ENCODE measurements around the gene ERC2. TPM values are rescaled to one million over a fixed set of nuclear protein-coding genes. Genes with fewer than 3 reads are reported as not detected.
"Not testable (repeated sequence)": the region's sequence is repeated elsewhere in the genome, so short reads cannot be mapped to it uniquely, and the experiment has no call there.

ERC2 gene
- total and polyA plus RNA-seq, 11 donors = 0.16 to 3.8 (median 1.6) TPM

- ATAC-seq = no peak
- Histone ChIP-seq H3K4me1 (no peaks in the 10 kb centered on the region), H3K4me3 (no peak overlapping the region), H3K27me3 (peaks cover 0 to 19% (median 0%) of the 10 kb centered on the region in 9 donors), H3K36me3 (no peaks in the 10 kb centered on the region), H3K9me3 (no peaks in the 10 kb centered on the region), H3K27ac (no peak overlapping the region)
- intact Hi-C loops (cut with DNase I) = loop anchor here in 2 of 10 donors (10.0 kb wide), 2 partner anchors 216 to 536 kb away; no protein-coding TSS in a partner anchor
- TF ChIP-seq CTCF (IDR thresholded peaks at IDR 0.05) = no peak
- no peak for TF ChIP-seq POLR2A (IDR thresholded peaks at IDR 0.05)
- 87 to 90% (median 88%) methylated on average over 8 of the region's 8 CpGs for WGBS, 4 donors
- DNase-seq = no peak
Observed at GRCh38 chr3:55508335-55508734, 959.9 kb downstream of the ERC2 start.

DNA sequence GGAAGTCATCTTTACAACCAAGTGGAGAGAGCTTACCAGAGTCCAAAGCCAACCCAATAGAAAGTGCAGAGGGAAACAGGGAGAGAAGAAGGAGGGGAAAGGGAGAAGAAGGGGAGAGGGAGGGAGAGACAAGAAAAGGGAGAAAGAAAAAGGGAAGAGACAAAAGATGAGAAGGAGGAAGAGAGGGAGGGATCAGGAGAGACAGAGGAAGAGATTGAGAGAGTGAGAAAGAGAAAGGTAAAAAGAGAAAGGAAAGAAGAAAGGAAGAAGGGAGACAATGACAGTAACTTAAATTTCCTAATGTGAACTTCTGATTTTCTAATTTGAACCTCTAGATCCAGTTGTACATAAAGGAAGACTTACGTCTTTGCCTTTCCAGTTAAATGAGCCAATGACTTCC lies 960.5 kb downstream of the ERC2 start:
- 83 to 94% (median 93%) methylated on average over 1 of the region's 1 CpG for WGBS, 4 donors
- Histone ChIP-seq H3K36me3 (no peaks in the 10 kb centered on the region), H3K27me3 (peaks cover 0 to 19% (median 0%) of the 10 kb centered on the region in 9 donors), H3K4me1 (no peaks in the 10 kb centered on the region), H3K9me3 (no peaks in the 10 kb centered on the region), H3K4me3 (no peak overlapping the region), H3K27ac (no peak overlapping the region)
- DNase-seq = no peak
- intact Hi-C loops (cut with DNase I) = loop anchor here in 2 of 10 donors (10.0 kb wide), 2 partner anchors 217 to 537 kb away; no protein-coding TSS in a partner anchor
- no peak for TF ChIP-seq CTCF (IDR thresholded peaks at IDR 0.05)
- no peak for TF ChIP-seq POLR2A (IDR thresholded peaks at IDR 0.05)
- ATAC-seq = no peak

DNA sequence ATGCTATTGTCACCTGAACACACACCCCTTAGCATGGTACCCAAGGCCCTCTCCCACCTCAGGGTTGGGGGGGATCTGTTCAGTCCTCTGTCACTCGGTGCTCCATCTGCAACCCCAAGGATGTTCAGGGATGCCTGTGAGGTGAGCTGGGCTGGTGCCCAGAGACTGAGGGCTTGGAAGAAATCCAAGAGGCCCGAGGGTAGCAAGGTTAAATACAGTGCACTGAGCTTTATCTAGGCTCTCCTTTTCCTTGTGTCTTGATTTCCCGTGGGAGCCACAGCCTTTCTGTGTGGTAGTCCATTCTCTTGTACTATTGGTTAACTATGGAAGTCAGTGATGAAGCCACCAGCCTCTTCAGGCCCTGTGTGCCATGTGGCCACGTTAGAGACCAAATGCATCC lies 962.5 kb downstream of the ERC2 start:
- DNase-seq (no peak), ATAC-seq (no peak)
- 36 to 45% (median 41%) methylated on average over 4 of the region's 4 CpGs for WGBS, 4 donors
- no peaks in the 10 kb centered on the region for H3K4me1 ChIP-seq
- no peaks in the 10 kb centered on the region for H3K36me3 ChIP-seq
- H3K4me3 ChIP-seq = no peak overlapping the region
- intact Hi-C loops (cut with DNase I) = loop anchor here in 3 of 10 donors (1.0 to 10.0 kb wide), 3 partner anchors 217 to 539 kb away; no protein-coding TSS in a partner anchor
- no peak overlapping the region for H3K27ac ChIP-seq
- TF ChIP-seq CTCF (IDR thresholded peaks at IDR 0.05) (no peak), POLR2A (IDR thresholded peaks at IDR 0.05) (no peak)
- peaks cover 0 to 19% (median 0%) of the 10 kb centered on the region in 9 donors for H3K27me3 ChIP-seq
- H3K9me3 ChIP-seq = no peaks in the 10 kb centered on the region

GRCh38 chr3:55505102-55505501 lies 963.2 kb downstream of the ERC2 start:
- DNase-seq, ATAC-seq: not testable (repeated sequence)

More at GRCh38 chr3:55505102-55505501, 963.2 kb downstream of the ERC2 start:
- H3K36me3 ChIP-seq, H3K9me3 ChIP-seq, H3K4me3 ChIP-seq, H3K4me1 ChIP-seq, H3K27ac ChIP-seq: not testable (repeated sequence)
- intact Hi-C loops (cut with DNase I) = loop anchor here in 3 of 10 donors (1.0 to 10.0 kb wide), 3 partner anchors 217 to 540 kb away; no protein-coding TSS in a partner anchor
- peaks cover 0 to 17% (median 0%) of the 10 kb centered on the region in 9 donors for H3K27me3 ChIP-seq
- TF ChIP-seq CTCF (IDR thresholded peaks at IDR 0.05) = peak in 9 of 12 donors; percentile 15 to 41 (median 22)
- 55 to 71% (median 63%) methylated on average over 6 of the region's 6 CpGs for WGBS, 4 donors

Measured in heart left ventricle (tissue), 16 donors.